Tongue (tissue), 2 donors: ENCODE results near the gene IL4I1. TPM values are rescaled to one million over a fixed set of nuclear protein-coding genes. Genes with fewer than 3 reads are reported as not detected.

Source experiments
- DNase-seq: peaks from one replicate; pipeline ENCODE4 v3.0.0-alpha.2; 2015
- total RNA-seq: library from RNA; depleted of rRNA; stranded (reverse); fragments of >200 nt; gene quantifications from one replicate; pipeline ENCODE4 v1.2.3, GENCODE V29; 2014

The IL4I1 gene
- total RNA-seq, 1 donor from 2014 or later, result not detected

GRCh38 chr19:49879243-49879963, 17.3 kb downstream of the IL4I1 start:
- no peak for DNase-seq

- DNase-seq, result no peak
These were observed 18.0 kb downstream of the IL4I1 start for GRCh38 chr19:49878744-49879070.

DNA sequence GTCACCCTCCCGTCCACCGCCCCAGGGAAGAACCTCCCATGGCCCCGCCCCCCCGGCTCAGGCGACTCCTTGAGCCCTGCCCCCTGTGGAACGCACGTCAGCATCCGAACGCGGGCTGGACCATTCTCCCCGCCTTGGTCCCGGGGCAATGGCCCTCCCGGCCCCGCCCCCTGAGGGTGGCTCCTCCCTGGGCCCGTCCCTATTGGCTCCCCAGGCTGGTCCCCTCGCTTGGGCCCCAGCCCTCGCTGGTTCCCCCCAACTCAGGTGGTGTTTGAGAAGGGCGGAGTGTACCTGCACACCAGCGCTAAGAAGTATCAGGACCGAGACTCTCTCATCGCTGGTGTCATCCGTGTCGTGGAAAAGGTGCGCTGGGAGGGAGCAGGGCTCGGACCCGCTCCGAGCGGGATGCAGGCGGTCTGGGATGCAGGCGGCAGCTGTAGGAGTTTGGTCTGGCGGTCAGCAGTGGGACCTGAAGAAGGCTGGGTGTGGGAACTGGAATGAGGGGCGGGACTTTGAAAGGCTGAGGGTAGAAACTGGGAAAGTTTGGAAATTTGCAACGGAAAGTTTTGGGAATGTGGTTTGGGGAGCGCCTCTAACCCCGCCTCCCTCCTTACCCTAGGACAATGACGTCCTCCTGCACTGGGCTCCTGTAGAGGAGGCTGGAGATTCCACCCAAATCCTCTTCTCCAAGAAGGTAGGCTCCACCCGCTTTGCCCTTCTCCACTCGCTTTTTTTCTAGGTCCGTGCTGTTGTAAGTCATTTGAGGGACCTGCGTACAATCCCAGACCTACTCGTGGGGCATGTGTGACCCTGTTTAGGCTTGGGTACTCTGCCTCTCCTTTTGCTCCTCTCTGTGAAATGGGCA, 18.6 kb downstream of the IL4I1 start:
- peak; percentile 99 for DNase-seq

DNA sequence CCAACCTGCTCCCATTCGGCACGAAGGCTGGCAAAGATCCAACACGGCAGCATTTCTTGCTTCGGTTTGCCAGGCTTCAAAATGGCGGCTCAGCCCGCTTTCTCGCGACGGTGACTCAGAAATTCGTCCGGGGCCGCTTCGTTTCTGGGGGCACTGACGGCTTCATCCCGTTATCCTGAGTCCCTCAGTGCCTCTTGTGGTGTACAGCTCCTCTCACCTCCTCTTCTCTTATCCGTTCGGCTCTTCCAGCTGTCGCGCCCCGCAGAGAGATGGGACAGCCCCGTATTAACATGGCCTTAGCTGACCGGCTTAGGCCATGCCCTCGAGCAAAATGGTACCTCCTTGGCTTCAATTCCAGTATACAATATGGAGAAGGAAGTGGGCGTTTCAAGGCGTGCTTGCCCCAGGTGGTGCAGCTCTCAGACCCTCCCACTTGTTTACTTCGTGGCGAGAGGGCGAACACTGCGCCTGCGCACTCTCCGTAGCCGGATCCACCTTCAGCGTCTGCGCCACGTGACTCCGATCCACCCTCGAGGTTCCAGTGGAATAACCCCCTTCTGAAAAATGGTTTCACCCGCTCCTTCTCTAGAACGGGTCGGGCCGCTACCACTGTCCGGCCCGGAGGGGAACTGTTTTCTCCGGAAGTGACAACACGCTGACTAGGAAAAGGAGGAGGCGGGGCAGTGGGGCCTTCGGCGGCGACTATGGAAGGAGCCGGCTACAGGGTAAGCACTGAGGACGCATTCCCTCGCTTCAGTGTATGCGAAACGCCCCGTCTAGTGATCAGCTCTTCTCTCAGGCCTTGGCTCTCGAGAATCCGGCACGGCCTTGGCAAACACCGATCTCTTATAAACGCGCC, 19.4 kb downstream of the IL4I1 start, which contains the start of the genes AKT1S1 and TBC1D17:
AKT1S1 (minus strand) TSS at position 336 of the 859 bp plus-strand sequence. CDS start 4,060 bp downstream, outside the sequence.
TBC1D17 (plus strand) TSS at position 683 of the 859 bp plus-strand sequence; CDS start at position 705, 22 bp downstream.
- peak; percentile 100 for DNase-seq

GRCh38 chr19:49876422-49877019, 20.2 kb downstream of the IL4I1 start:
- peak; percentile 100 for DNase-seq

DNA sequence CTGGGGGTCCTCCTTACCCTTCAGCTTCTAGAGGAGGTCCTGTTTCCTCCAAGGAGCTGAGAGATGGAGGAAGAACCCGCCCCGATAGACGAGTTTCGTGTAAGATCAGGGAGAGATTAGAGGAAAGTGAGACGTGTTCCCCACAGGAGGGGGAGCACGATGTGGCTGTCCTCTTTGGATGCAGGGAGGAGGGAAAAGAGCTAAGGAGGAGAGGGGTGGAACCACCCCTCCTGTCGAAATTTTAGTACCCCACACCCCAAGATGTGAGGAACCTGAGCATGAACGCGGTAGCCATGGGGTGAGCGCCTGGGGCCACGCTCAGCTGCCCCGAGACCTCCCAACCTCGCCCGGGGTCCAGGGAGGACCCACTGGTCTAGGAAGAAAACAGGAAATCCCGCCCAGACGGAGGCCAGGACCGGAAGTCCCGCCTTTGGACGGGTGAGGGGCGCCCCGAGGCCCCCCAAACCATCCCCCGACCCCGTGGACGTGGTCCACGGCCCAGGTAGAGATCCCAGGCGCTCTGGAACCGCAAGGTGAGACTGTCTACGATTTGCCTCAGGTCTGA, 20.7 kb downstream of the IL4I1 start:
- peak; percentile 83 for DNase-seq

DNA sequence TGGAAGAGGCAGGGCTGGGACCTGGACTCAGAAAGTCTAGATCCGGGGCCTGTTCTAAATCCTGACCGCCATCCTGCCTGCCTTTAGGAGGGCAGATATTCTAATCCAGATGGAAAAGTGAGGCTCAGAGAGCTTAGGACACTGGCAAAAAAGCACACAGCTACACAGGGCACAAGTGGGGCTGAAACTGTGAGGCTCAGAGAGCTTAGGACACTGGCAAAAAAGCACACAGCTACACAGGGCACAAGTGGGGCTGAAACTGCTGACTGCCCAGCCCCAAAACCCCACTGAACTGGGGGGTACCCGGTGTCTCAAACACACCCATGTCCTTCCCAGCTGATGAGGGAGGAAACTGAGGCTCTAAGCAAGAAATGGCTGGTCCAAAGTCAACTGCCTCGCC, 21.5 kb downstream of the IL4I1 start:
- DNase-seq, result no peak

DNA sequence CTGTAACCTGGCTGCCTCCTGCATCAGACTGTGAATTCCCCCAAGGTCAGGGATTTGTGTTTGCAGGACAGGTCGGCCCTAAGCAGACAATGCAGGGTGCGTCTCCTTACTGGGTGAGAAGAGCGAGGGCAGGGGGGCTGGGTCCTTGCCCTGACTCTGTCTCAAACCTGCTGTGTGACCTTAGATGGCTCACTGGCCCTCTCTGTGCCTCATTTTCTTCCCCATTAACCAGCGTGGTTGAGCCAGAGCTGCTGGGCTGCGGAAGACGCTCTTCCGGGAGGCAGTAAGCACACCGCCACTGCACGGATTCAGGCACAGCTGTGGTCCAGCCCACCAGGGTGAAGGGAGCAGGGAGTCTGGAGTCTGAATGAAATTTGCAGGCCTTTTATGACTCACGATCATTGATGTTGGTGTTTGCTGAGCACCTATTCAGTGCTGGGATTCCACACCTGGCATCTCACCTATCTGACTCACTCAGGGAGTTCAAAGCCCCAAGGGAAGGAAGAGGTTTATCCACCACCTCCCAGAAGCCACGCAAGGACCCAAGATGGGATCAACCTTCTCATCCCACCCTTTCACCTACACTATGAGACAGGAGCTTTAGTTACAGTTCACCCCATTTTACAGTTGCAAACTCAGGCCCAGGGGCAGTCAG, 22.1 kb downstream of the IL4I1 start:
- DNase-seq, result no peak

GRCh38 chr19:49873834-49874233, 22.9 kb downstream of the IL4I1 start:
- no peak for DNase-seq

DNA sequence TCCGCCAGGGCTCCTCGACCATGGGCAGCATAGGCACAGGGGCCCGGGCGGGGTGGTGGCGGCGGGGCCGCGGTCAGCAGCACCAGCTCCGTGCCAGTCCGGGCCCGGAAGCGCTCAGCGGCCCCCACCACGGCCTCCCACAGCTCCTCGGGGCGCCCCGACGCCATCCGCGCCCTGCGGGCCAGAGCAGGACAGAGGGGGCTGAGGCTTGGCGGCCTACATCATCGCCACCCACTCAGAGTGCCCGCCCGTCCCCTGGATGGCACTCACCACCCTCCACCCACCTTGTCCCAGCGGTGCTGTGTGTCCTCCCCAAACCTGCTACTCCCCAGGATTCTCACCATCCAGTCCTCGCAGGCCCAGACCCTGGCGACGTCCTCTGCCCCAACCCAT, 23.6 kb downstream of the IL4I1 start:
- no peak for DNase-seq

- no peak for DNase-seq
These were observed 24.2 kb downstream of the IL4I1 start for GRCh38 chr19:49872245-49873128.

DNA sequence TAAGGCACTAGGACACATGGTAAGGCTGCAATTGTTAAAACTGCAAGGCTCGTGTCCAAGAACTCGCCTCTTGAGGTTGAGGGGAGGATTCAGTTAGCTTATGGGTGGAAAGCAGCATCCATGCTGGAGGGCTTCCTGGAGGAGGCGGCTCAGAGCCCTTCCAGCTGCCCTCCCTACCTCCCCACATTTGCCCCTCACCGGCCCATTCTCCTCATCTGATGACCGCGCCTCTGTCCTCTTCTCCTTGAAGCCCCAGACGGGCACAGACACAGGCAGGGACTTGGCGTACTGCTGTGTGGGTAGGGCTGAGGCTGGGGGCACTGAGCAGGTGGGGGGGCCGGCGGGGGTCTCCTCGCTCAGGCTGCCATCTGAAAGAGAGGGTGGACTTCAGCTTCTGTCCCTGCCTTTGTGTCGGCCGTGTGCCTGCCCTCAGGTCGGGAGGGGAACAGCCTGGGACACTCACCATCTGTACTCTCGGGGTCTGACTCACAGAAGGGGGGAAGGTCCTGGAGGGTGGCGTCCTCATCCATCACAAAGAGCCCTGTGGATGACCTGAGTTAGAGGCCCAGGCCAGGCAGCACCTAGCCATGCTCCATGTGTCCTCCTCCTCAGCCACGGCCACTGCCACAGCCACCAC, 25.2 kb downstream of the IL4I1 start:
- no peak for DNase-seq

- no peak for DNase-seq
These were observed 26.3 kb downstream of the IL4I1 start for GRCh38 chr19:49870309-49870901.

- DNase-seq, result peak; percentile 100
These were observed 27.0 kb downstream of the IL4I1 start for GRCh38 chr19:49869484-49870308.

DNA sequence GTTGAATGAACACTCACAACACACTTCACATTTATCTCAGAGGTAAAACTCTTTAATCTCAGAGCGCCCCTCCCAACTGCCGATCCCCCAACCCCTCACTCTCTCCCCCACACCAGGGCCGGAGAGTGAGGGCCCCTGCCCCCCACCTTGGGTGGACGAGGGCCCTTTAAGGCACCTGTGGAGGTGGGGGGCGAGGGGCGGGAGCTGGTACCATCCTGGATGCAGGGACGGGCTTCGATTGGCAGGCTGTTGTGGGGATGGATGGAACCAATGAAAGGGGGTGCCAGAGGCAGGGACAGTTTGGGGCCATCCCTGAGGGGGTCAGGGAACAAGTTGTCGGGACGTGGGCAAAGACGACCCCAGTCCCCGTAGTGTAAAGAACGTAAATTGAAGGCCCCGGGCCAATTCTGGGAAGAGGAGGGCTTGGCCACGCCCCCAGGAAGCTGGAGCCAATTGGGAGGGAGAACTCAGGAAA, 27.6 kb downstream of the IL4I1 start:
- no peak for DNase-seq

DNA sequence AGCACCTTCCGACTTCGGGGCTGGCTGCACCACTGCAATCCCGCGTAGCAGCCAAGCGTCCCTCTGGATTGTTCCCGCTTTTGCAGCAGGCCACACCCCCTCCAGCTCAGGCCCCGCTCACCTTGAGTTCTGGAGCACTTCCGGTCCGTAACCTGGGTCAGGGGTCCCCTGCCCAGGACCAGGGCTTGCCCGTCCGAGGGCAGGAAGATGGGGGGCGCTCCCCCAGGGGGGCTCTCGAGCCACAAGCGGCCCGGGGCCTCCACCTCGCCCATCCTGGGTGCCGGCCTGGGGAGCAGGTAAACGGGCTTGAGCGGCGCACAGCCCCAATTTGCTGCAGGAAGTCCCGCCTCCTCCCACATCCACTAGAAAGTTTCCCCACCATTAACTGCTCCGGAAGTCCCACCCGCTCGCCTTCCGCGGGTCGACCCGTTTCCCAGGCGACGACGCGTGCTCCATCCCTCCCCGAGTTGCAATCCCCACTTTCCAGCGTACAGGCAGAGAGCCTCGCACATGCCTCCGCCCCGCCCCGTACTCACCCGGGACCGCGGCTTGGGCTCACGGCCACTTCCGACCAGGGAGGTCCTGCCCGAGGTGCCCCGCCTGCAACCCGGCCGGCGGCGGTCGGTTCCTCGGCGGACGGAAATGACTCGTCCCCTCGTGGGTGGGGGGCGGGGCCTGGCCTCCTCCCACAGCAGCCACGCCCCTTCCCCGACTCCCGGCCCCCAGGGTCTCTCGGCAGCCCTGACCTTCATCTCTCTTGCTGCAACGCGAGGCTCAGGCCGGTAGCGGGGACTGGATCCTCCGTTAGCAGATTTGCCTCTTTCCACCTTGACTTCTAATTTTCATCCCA, 29.5 kb downstream of the IL4I1 start, which contains the start of gene PNKP:
PNKP (minus strand) TSS at position 644 of the 850 bp plus-strand sequence; CDS start at position 272, 372 bp downstream.
- DNase-seq, result peak; percentile 97

DNA sequence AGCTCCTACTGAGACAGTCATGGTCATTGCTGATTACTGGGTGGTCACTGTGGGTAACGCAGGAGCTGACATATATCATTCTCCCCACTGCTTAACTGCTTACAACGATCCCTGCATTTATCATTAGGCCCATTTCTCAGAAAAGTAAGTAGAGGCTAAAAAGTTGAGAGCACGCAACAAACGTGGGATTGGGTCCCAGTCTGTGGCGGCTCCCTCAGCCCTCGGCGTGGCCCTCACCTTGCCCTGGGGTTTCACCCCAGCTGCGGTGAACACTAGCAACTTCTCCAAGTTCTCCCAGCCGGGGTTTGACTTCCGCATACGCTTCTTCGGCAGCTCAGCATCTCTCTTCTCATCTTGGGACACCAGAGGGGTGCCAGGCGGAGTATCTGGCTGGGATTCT, 31.8 kb downstream of the IL4I1 start:
- no peak for DNase-seq
